OCI-LY1 (cell line): Measurements from ENCODE around the gene CDK16.

Experiments
- EZH2 ChIP-seq: fragments of 200-600 bp; sonication (generic), shearing (Covaris generic); IDR thresholded peaks from 2 replicates; pipeline ENCODE4 v1.8.0; 2017; ENCODE audit warnings: borderline replicate concordance, mixed run types, mild to moderate bottlenecking, antibody characterized with exemption, low read length, moderate library complexity, mixed read lengths
- TF ChIP-seq, protein P1 (sequence below): fragments of 200-600 bp; sonication (generic), shearing (Covaris generic); IDR thresholded peaks from 2 replicates; pipeline ENCODE4 v1.5.1; 2017; ENCODE audit warnings: mild to moderate bottlenecking, antibody characterized with exemption, low read length, moderate library complexity, mixed read lengths

DNA sequence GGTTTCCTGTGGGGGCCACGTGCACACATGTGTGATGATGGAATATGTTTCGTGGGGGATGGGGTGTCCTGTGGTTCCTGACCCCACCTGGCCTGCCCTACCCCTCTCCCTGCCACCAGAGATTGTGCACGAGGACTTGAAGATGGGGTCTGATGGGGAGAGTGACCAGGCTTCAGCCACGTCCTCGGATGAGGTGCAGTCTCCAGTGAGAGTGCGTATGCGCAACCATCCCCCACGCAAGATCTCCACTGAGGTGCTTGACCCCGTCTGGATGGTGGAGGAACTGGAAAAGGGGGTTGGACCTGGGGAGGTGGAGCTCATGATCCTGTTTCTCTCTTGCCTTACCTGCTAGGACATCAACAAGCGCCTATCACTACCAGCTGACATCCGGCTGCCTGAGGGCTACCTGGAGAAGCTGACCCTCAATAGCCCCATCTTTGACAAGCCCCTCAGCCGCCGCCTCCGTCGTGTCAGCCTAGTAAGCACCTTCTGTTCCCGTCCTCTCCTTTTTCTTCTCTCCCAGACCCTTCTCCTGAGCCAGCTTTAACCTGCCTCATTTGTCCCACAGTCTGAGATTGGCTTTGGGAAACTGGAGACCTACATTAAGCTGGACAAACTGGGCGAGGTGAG is 5.9 kb downstream of the CDK16 start:
- TF ChIP-seq, protein P1, sequence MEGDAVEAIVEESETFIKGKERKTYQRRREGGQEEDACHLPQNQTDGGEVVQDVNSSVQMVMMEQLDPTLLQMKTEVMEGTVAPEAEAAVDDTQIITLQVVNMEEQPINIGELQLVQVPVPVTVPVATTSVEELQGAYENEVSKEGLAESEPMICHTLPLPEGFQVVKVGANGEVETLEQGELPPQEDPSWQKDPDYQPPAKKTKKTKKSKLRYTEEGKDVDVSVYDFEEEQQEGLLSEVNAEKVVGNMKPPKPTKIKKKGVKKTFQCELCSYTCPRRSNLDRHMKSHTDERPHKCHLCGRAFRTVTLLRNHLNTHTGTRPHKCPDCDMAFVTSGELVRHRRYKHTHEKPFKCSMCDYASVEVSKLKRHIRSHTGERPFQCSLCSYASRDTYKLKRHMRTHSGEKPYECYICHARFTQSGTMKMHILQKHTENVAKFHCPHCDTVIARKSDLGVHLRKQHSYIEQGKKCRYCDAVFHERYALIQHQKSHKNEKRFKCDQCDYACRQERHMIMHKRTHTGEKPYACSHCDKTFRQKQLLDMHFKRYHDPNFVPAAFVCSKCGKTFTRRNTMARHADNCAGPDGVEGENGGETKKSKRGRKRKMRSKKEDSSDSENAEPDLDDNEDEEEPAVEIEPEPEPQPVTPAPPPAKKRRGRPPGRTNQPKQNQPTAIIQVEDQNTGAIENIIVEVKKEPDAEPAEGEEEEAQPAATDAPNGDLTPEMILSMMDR = no peak
- TF ChIP-seq EZH2 = no peak
